Endothelial cell of umbilical vein (primary cell): ENCODE measurements around the gene POLR3C. TPM values are rescaled to one million over a fixed set of nuclear protein-coding genes. Genes with fewer than 3 reads are reported as not detected.
A peak's percentile ranks its signal among the peaks of the same experiment; 100 is the strongest.

Experiments
- BruUV-seq: library from RNA; stranded (reverse); fragments of 400-500 nt; replicated peaks from 2 replicates; lab custom pipeline; 2021; lab: Mats Ljungman, UMichigan
- CTCF ChIA-PET: fragments of 300-600, 350-600 bp; sonication (Branson Sonifier 250); formaldehyde crosslinking; loops from one replicate; lab custom pipeline; 2021; ENCODE audit warnings: antibody characterized with exemption, inconsistent platforms; lab: Charles Lee
- POLR2A ChIA-PET: fragments of 300-600, 350-600 bp; sonication (Branson Sonifier 250); formaldehyde crosslinking; loops from one replicate; lab custom pipeline; 2021; ENCODE audit warnings: antibody characterized with exemption, inconsistent platforms; lab: Charles Lee
- DNase-seq: peaks from one replicate; pipeline ENCODE4 v3.0.0-alpha.2; 2011; ENCODE audit warnings: low read depth, low spot score
- FAIRE-seq: peaks from 2 replicates; lab custom pipeline; 2011; peaks lifted over from hg19 to GRCh38; lab: Jason Lieb, UNC
- H2AFZ ChIP-seq: 2 replicates; pipeline ENCODE4 v1.6.0; 2012; ENCODE audit warnings: low read depth, low read length, control low read depth, inconsistent platforms
- H3K27ac ChIP-seq: 2 replicates; pipeline ENCODE4 v1.5.1; 2011; ENCODE audit warnings: low read depth, mild to moderate bottlenecking, control low read depth, low read length, moderate library complexity; ENCODE audit not compliant: insufficient read depth
- H3K27me3 ChIP-seq, 2 experiments: 2 replicates each; pipeline versions ENCODE4 v1.6.0 to v1.6.1; 2011; ENCODE audit warnings: low read length in 2 of 2, mixed read lengths in 1 of 2; ENCODE audit not compliant: control insufficient read depth in 2 of 2, insufficient read depth in 2 of 2
- H3K36me3 ChIP-seq, 2 experiments: 2 replicates in 1 of 2; 3 replicates in 1 of 2; pipeline ENCODE4 v1.5.1; 2011; ENCODE audit warnings: low read length in 2 of 2, mild to moderate bottlenecking in 1 of 2, moderate library complexity in 1 of 2; ENCODE audit not compliant: control insufficient read depth in 2 of 2, insufficient read depth in 2 of 2; ENCODE audit errors: extremely low read depth in 1 of 2
- H3K4me1 ChIP-seq: 3 replicates; pipeline ENCODE4 v1.5.1; 2011; ENCODE audit warnings: mild to moderate bottlenecking, low read length; ENCODE audit not compliant: control insufficient read depth, insufficient read depth; ENCODE audit errors: extremely low read depth
- H3K4me2 ChIP-seq: 2 replicates; pipeline ENCODE4 v1.6.1; 2011; ENCODE audit warnings: low read length, control low read depth, mixed read lengths; ENCODE audit not compliant: insufficient read depth
- H3K4me3 ChIP-seq, 3 experiments: fragments of 200-600 bp in 1 of 3; sonication (generic), shearing (Covaris generic) in 1 of 3; replicated peaks in 1 of 3; 2 replicates each; pipeline ENCODE4 v1.5.1; 2011 to 2016; ENCODE audit warnings: control low read depth in 3 of 3, low read length in 3 of 3, mild to moderate bottlenecking in 2 of 3, inconsistent platforms in 1 of 3, low read depth in 1 of 3, moderate library complexity in 1 of 3; ENCODE audit not compliant: insufficient read depth in 1 of 3
- H3K79me2 ChIP-seq: 2 replicates; pipeline ENCODE4 v1.6.0; 2012; ENCODE audit warnings: low read length, inconsistent platforms; ENCODE audit not compliant: control insufficient read depth, insufficient read depth
- H3K9ac ChIP-seq: replicated peaks from 2 replicates; pipeline ENCODE3; 2011; ENCODE audit warnings: low read length, control low read depth; ENCODE audit not compliant: insufficient read depth; ENCODE audit errors: extremely low read depth
- H3K9me1 ChIP-seq: replicated peaks from 3 replicates; pipeline ENCODE4 v1.6.0; 2011; ENCODE audit warnings: mild to moderate bottlenecking, low read length; ENCODE audit not compliant: control insufficient read depth, insufficient read depth; ENCODE audit errors: extremely low read depth
- H3K9me3 ChIP-seq: replicated peaks from 2 replicates; pipeline ENCODE4 v1.5.1; 2012; ENCODE audit warnings: low read length, inconsistent platforms; ENCODE audit not compliant: control insufficient read depth, insufficient read depth
- H4K20me1 ChIP-seq: replicated peaks from 2 replicates; pipeline ENCODE3; 2011; ENCODE audit warnings: mild to moderate bottlenecking, low read length; ENCODE audit not compliant: control insufficient read depth, insufficient read depth; ENCODE audit errors: extremely low read depth
- EZH2 ChIP-seq: IDR thresholded peaks from 2 replicates; pipeline ENCODE4 v1.6.1; 2012; ENCODE audit warnings: borderline replicate concordance, low read depth, mild to moderate bottlenecking, moderate library complexity, low read length, inconsistent platforms; ENCODE audit not compliant: severe bottlenecking
- FOS ChIP-seq: IDR thresholded peaks from 2 replicates; pipeline ENCODE4 v1.6.1; 2011; ENCODE audit warnings: mild to moderate bottlenecking, low read length, moderate library complexity, borderline replicate concordance; ENCODE audit not compliant: insufficient read depth
- GATA2 ChIP-seq: IDR thresholded peaks from 2 replicates; pipeline ENCODE4 v1.7.0; 2011; ENCODE audit warnings: low read depth, mild to moderate bottlenecking, moderate library complexity, mixed read lengths, low read length; ENCODE audit not compliant: insufficient read length, insufficient read depth
- JUN ChIP-seq: IDR thresholded peaks from 2 replicates; pipeline ENCODE4 v1.6.1; 2011; ENCODE audit warnings: borderline replicate concordance, low read depth; ENCODE audit not compliant: insufficient read length, insufficient read depth
- MYC ChIP-seq: IDR thresholded peaks from one replicate; pipeline ENCODE4 v1.6.1; 2011; ENCODE audit warnings: mild to moderate bottlenecking, low read depth, low read length
- POLR2A ChIP-seq: IDR thresholded peaks from 2 replicates; pipeline ENCODE4 v1.6.1; 2012; ENCODE audit warnings: low read depth, mild to moderate bottlenecking, control low read depth, low read length
- POLR2AphosphoS5 ChIP-seq: IDR thresholded peaks from 2 replicates; pipeline ENCODE4 v1.6.1; 2012; ENCODE audit warnings: low read depth, mild to moderate bottlenecking, control low read depth, low read length, moderate library complexity; ENCODE audit not compliant: insufficient read depth
- dilution Hi-C: fragments of 300-500 bp; cut with MboI; formaldehyde crosslinking; loops from one replicate; pipeline ENCODE4 v1.15.0; 2019; ENCODE audit warnings: low sequenced_read_pairs; ENCODE audit not compliant: extremely low pct_ligation_motif_present
- intact Hi-C: fragments of 100-400 bp; cut with micrococcal nuclease; formaldehyde crosslinking; loops from one replicate; pipeline ENCODE4 v1.10.0; 2022
- polyA plus RNA-seq, 4 experiments: library from polyadenylated mRNA; depleted of rRNA in 3 of 4; stranded (reverse) in 3 of 4; unstranded in 1 of 4; fragments of >200 nt; gene quantifications; 2 replicates each; pipeline versions ENCODE4 v1.2.1 to v1.2.3, GENCODE V29; 2011 to 2012; ENCODE audit warnings: missing spikeins in 1 of 4
- total RNA-seq: library from RNA; stranded (reverse); gene quantifications from 2 replicates; pipeline ENCODE4 v1.2.3, GENCODE V29; 2021
- TF ChIP-seq, protein P1 (sequence below), 2 donors: IDR thresholded peaks; 1 replicate in 1 of 2; 2 replicates in 1 of 2; pipeline ENCODE4 v1.5.1; 2011; ENCODE audit warnings: low read length in 2 of 2, mild to moderate bottlenecking in 2 of 2, moderate library complexity in 2 of 2, control low read depth in 1 of 2, inconsistent platforms in 1 of 2, low read depth in 1 of 2; ENCODE audit not compliant: insufficient read depth in 1 of 2; ENCODE audit errors: extremely low read depth in 1 of 2
- TF ChIP-seq, protein P2 (sequence below): IDR thresholded peaks from 2 replicates; pipeline ENCODE4 v1.6.1; 2011; ENCODE audit not compliant: insufficient read depth, insufficient read length

POLR3C gene
- total and polyA plus RNA-seq, 2 donors (not counting 3 experiments of a cell fraction or from before 2014, with no cell fraction given) = 28.4 to 30.4 TPM

DNA sequence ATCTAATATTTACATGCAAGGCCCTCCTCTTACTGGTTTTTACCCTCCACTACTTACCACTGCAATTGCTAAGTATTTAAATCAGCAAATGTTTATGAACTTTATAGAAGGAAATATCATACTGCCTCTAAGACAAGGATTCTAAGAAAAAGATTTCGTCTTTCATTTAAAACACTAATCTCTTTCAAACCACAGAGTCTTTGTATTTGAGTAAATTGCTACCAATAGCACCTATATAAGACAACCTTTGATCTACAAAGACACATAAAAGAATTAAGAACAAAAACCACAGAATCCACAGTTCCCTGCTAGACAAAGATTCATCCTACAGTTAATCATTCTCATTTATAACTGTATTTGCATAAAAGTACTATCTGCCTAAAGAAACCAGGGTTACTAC is 37.7 kb upstream of the POLR3C start:
- H3K79me2 ChIP-seq = peaks cover 4% of the 10 kb centered on the region
- no peak overlapping the region for H3K4me3 ChIP-seq
- CTCF ChIA-PET = interaction anchor here (0.8 to 1.8 kb wide), 4 partner anchors 9 to 59 kb away, joined by 3 to 13 read pairs (median 5); partner anchors contain the start of gene NUDT17
- peak overlapping the region; percentile 72 for H3K4me2 ChIP-seq
- H3K36me3 ChIP-seq = peaks cover 0 to 9% of the 10 kb centered on the region in 2 experiments
- no peak for DNase-seq
- TF ChIP-seq, protein P1, sequence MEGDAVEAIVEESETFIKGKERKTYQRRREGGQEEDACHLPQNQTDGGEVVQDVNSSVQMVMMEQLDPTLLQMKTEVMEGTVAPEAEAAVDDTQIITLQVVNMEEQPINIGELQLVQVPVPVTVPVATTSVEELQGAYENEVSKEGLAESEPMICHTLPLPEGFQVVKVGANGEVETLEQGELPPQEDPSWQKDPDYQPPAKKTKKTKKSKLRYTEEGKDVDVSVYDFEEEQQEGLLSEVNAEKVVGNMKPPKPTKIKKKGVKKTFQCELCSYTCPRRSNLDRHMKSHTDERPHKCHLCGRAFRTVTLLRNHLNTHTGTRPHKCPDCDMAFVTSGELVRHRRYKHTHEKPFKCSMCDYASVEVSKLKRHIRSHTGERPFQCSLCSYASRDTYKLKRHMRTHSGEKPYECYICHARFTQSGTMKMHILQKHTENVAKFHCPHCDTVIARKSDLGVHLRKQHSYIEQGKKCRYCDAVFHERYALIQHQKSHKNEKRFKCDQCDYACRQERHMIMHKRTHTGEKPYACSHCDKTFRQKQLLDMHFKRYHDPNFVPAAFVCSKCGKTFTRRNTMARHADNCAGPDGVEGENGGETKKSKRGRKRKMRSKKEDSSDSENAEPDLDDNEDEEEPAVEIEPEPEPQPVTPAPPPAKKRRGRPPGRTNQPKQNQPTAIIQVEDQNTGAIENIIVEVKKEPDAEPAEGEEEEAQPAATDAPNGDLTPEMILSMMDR (IDR thresholded peaks at IDR 0.05; ENCODE audit: extremely low read depth in 1 of 2, insufficient read depth in 1 of 2, low read depth in 1 of 2, low read length in 2 of 2) = no peak
- TF ChIP-seq POLR2A (no peak), FOS (no peak), JUN (no peak), POLR2AphosphoS5 (no peak), EZH2 (no peak), GATA2 (no peak), MYC (no peak)
- TF ChIP-seq, protein P2, sequence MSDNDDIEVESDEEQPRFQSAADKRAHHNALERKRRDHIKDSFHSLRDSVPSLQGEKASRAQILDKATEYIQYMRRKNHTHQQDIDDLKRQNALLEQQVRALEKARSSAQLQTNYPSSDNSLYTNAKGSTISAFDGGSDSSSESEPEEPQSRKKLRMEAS = no peak
- H3K9me1 ChIP-seq = peaks cover 3% of the 10 kb centered on the region
- no TSS peak for BruUV-seq
- no peak overlapping the region for H2AFZ ChIP-seq
- POLR2A ChIA-PET = no interaction called here
- dilution Hi-C loops = no loop called here
- H3K9ac ChIP-seq = no peak overlapping the region
- H3K27ac ChIP-seq = no peak overlapping the region
- H4K20me1 ChIP-seq = no peaks in the 10 kb centered on the region
- peaks cover 52% of the 10 kb centered on the region for H3K4me1 ChIP-seq
- H3K27me3 ChIP-seq = no peaks in the 10 kb centered on the region
- no peak for FAIRE-seq
- intact Hi-C loops = no loop called here
- no peaks in the 10 kb centered on the region for H3K9me3 ChIP-seq
